Astrocyte (in vitro differentiated cells and primary cell): ENCODE data around the gene PPP1R17. TPM values are rescaled to one million over a fixed set of nuclear protein-coding genes. Genes with fewer than 3 reads are reported as not detected.

Experiments used
- DNase-seq: peaks from one replicate; pipeline ENCODE4 v3.0.0-alpha.2; 2010; ENCODE audit warnings: low read depth
- FAIRE-seq: peaks from 2 replicates; lab custom pipeline; 2011; peaks lifted over from hg19 to GRCh38; lab: Jason Lieb, UNC
- H2AFZ ChIP-seq: 2 replicates; pipeline ENCODE4 v1.6.0; 2012; ENCODE audit warnings: low read depth, low read length, inconsistent platforms
- H3K27ac ChIP-seq: 2 replicates; pipeline ENCODE4 v1.5.1; 2011; ENCODE audit warnings: low read depth, low read length, inconsistent platforms
- H3K27me3 ChIP-seq: 2 replicates; pipeline ENCODE4 v1.6.0; 2011; ENCODE audit warnings: low read length, inconsistent platforms; ENCODE audit not compliant: insufficient read depth
- H3K36me3 ChIP-seq: 2 replicates; pipeline ENCODE4 v1.5.1; 2011; ENCODE audit warnings: low read length, inconsistent platforms; ENCODE audit not compliant: insufficient read depth
- H3K4me1 ChIP-seq: 2 replicates; pipeline ENCODE4 v1.5.1; 2011; ENCODE audit warnings: low read length, inconsistent platforms; ENCODE audit not compliant: insufficient read depth
- H3K4me2 ChIP-seq: 2 replicates; pipeline ENCODE4 v1.6.0; 2012; ENCODE audit warnings: low read length, inconsistent platforms
- H3K4me3 ChIP-seq: 2 replicates; pipeline ENCODE4 v1.5.1; 2011; ENCODE audit warnings: low read depth, mild to moderate bottlenecking, low read length, inconsistent platforms; ENCODE audit not compliant: insufficient read depth
- H3K79me2 ChIP-seq: 2 replicates; pipeline ENCODE4 v1.6.0; 2012; ENCODE audit warnings: mild to moderate bottlenecking, low read length, inconsistent platforms; ENCODE audit not compliant: insufficient read depth
- H3K9ac ChIP-seq: 2 replicates; pipeline ENCODE4 v1.6.0; 2012; ENCODE audit warnings: mild to moderate bottlenecking, low read length, inconsistent platforms
- H3K9me3 ChIP-seq: 2 replicates; pipeline ENCODE4 v1.5.1; 2012; ENCODE audit warnings: low read depth, mild to moderate bottlenecking, low read length, inconsistent platforms; ENCODE audit not compliant: insufficient read depth
- H4K20me1 ChIP-seq: 2 replicates; pipeline ENCODE4 v1.6.0; 2012; ENCODE audit warnings: low read length, inconsistent platforms; ENCODE audit not compliant: insufficient read depth
- H3K27ac Mint-ChIP-seq: one replicate; pipeline ENCODE4 v1.8.0; 2021; ENCODE audit warnings: mild to moderate bottlenecking, mixed read lengths; ENCODE audit not compliant: unreplicated experiment
- H3K27me3 Mint-ChIP-seq: one replicate; pipeline ENCODE4 v1.8.0; 2021; ENCODE audit warnings: low read depth, mixed read lengths; ENCODE audit not compliant: unreplicated experiment
- H3K36me3 Mint-ChIP-seq: one replicate; pipeline ENCODE4 v1.8.0; 2021; ENCODE audit warnings: low read depth, mixed read lengths; ENCODE audit not compliant: unreplicated experiment
- H3K4me1 Mint-ChIP-seq: one replicate; pipeline ENCODE4 v1.8.0; 2021; ENCODE audit warnings: low read depth, mixed read lengths; ENCODE audit not compliant: unreplicated experiment
- H3K4me3 Mint-ChIP-seq: one replicate; pipeline ENCODE4 v1.8.0; 2021; ENCODE audit warnings: mild to moderate bottlenecking, moderate library complexity, mixed read lengths; ENCODE audit not compliant: unreplicated experiment
- H3K9me3 Mint-ChIP-seq: one replicate; pipeline ENCODE4 v1.8.0; 2021; ENCODE audit warnings: mild to moderate bottlenecking, mixed read lengths; ENCODE audit not compliant: unreplicated experiment
- CTCF ChIP-seq: IDR thresholded peaks from 2 replicates; pipeline ENCODE4 v1.5.1; 2011; ENCODE audit warnings: low read depth, mild to moderate bottlenecking, inconsistent platforms, low read length, moderate library complexity; ENCODE audit not compliant: insufficient read depth
- EZH2 ChIP-seq: IDR thresholded peaks from 2 replicates; pipeline ENCODE4 v1.6.1; 2012; ENCODE audit warnings: mild to moderate bottlenecking, low read length, inconsistent platforms; ENCODE audit not compliant: insufficient read depth
- total RNA-seq: library from RNA; stranded (reverse); gene quantifications from 2 replicates; pipeline ENCODE4 v1.2.1, GENCODE V29; 2021

The PPP1R17 gene
- total RNA-seq, 1 donor from 2014 or later: not detected

DNA sequence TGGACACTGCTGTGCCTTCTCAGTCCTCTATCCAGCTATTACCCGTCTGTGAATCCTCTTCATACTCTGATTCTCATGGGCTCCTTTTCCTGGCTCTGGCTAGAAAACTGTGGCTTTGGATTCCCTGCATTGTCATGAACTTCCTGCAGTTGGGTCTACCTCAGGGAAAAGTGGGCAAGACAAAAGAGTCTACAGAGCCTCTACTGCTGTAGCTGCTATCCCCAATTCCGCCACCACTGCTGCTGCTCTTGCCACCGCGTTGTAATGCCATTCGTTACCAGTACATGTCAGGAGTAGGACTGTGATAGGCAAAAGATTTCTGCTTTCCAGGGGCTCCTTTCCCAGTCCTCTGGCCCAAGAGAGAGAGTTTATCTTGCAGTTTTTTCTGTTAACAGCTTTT lies 23.9 kb upstream of the PPP1R17 start:
- H3K9ac ChIP-seq: no peak overlapping the region
- H3K79me2 ChIP-seq: no peaks in the 10 kb centered on the region
- Mint-ChIP-seq H3K36me3 (no peaks in the 10 kb centered on the region), H3K27me3 (peaks cover 6% of the 10 kb centered on the region), H3K4me3 (no peak overlapping the region), H3K4me1 (no peaks in the 10 kb centered on the region), H3K27ac (no peak overlapping the region), H3K9me3 (no peaks in the 10 kb centered on the region)
- FAIRE-seq: no peak
- H4K20me1 ChIP-seq: no peaks in the 10 kb centered on the region
- H3K9me3 ChIP-seq: no peaks in the 10 kb centered on the region
- TF ChIP-seq EZH2 (no peak), CTCF (no peak)
- H3K4me2 ChIP-seq: no peak overlapping the region
- H3K4me3 ChIP-seq: no peak overlapping the region
- no peak overlapping the region for H3K27ac ChIP-seq
- H3K4me1 ChIP-seq: no peaks in the 10 kb centered on the region
- no peak for DNase-seq
- no peaks in the 10 kb centered on the region for H3K27me3 ChIP-seq
- H2AFZ ChIP-seq: no peak overlapping the region
- no peaks in the 10 kb centered on the region for H3K36me3 ChIP-seq

DNA sequence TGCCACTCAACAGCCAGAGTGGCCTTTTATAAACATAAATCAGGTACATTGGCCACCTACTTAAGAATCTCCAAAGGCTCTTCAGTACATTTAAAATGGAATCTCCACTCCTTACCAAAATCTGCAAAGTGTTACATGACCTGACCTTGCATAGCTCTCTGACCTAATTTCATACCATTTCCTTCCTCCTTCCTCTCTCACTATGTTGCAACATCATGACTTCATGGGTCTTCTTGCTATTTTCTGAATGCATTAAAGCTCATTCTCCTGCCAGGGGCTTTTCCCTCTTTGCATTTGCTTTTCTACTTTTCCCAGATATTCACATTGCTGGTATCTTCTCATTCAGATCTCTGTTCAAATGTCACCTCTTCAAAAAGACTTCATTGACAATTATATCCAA lies 22.1 kb upstream of the PPP1R17 start:
- FAIRE-seq (no peak), DNase-seq (no peak)
- no peaks in the 10 kb centered on the region for H3K36me3 Mint-ChIP-seq
- Histone ChIP-seq H3K27ac (no peak overlapping the region), H2AFZ (no peak overlapping the region), H3K4me1 (no peaks in the 10 kb centered on the region), H3K79me2 (no peaks in the 10 kb centered on the region), H3K9ac (no peak overlapping the region), H3K27me3 (no peaks in the 10 kb centered on the region), H3K9me3 (no peaks in the 10 kb centered on the region), H3K36me3 (no peaks in the 10 kb centered on the region), H4K20me1 (no peaks in the 10 kb centered on the region), H3K4me2 (no peak overlapping the region), H3K4me3 (no peak overlapping the region)
- H3K4me3 Mint-ChIP-seq: no peak overlapping the region
- H3K27ac Mint-ChIP-seq: no peak overlapping the region
- no peaks in the 10 kb centered on the region for H3K9me3 Mint-ChIP-seq
- H3K4me1 Mint-ChIP-seq: no peaks in the 10 kb centered on the region
- peaks cover 6% of the 10 kb centered on the region for H3K27me3 Mint-ChIP-seq
- TF ChIP-seq EZH2 (no peak), CTCF (no peak)

- Histone ChIP-seq H3K27ac (no peak overlapping the region), H3K9me3 (no peaks in the 10 kb centered on the region), H3K4me1 (no peaks in the 10 kb centered on the region), H2AFZ (no peak overlapping the region), H3K36me3 (no peaks in the 10 kb centered on the region), H3K9ac (no peak overlapping the region), H4K20me1 (no peaks in the 10 kb centered on the region), H3K4me3 (no peak overlapping the region), H3K79me2 (no peaks in the 10 kb centered on the region), H3K4me2 (no peak overlapping the region), H3K27me3 (no peaks in the 10 kb centered on the region)
- Mint-ChIP-seq H3K9me3 (no peaks in the 10 kb centered on the region), H3K27ac (no peak overlapping the region), H3K4me3 (no peak overlapping the region), H3K27me3 (peaks cover 6% of the 10 kb centered on the region), H3K36me3 (no peaks in the 10 kb centered on the region), H3K4me1 (no peaks in the 10 kb centered on the region)
- DNase-seq (no peak), FAIRE-seq (no peak)
- TF ChIP-seq EZH2 (no peak), CTCF (no peak)
These were observed 21.5 kb upstream of the PPP1R17 start for GRCh38 chr7:31665546-31665945.
